Measurements from ENCODE around the gene NAALADL2. TPM values are rescaled to one million over a fixed set of nuclear protein-coding genes. Genes with fewer than 3 reads are reported as not detected.
A peak's percentile ranks its signal among the peaks of the same experiment; 100 is the strongest.

Gene NAALADL2
- total and polyA plus RNA-seq, 2 of the 8 experiments (the other 6 are each of a cell fraction or from before 2014, with no cell fraction given): 0.12 to 0.22 TPM

- H4K8ac ChIP-seq (ENCODE audit: extremely low read depth, insufficient read depth, low read length): no peak overlapping the region
- no peak overlapping the region for H2BK15ac ChIP-seq (ENCODE audit: low read length)
- H3K79me2 ChIP-seq (ENCODE audit: control insufficient read depth in 1 of 2, insufficient read depth in 2 of 2, low read length in 2 of 2): no peaks in the 10 kb centered on the region
- H3K27ac ChIP-seq (ENCODE audit: low read depth, low read length): no peak overlapping the region
- H3K23ac ChIP-seq (ENCODE audit: insufficient read length): no peak overlapping the region
- FAIRE-seq (no peak), DNase-seq (ENCODE audit: low read depth in 1 of 2, low spot score in 2 of 2) (no peak)
- no peaks in the 10 kb centered on the region for H3K36me3 ChIP-seq (ENCODE audit: control insufficient read depth in 2 of 4, insufficient read depth in 4 of 4, low read length in 3 of 4)
- no peak overlapping the region for H2BK12ac ChIP-seq (ENCODE audit: low read depth, low read length)
- H4K5ac ChIP-seq (ENCODE audit: insufficient read length, low read depth, low read length): no peak overlapping the region
- H2AFZ ChIP-seq (ENCODE audit: low read length): peak overlapping the region; percentile 95
- peaks cover 13 to 14% of the 10 kb centered on the region in 2 experiments; a peak in 2 of 4 replicates for H3K9me3 ChIP-seq (ENCODE audit: insufficient read depth in 2 of 2, low read depth in 1 of 2, low read length in 1 of 2)
- H3K9ac ChIP-seq (replicated peaks in 1 of 4; ENCODE audit: extremely low read depth in 1 of 4, low read depth in 3 of 4, low read length in 3 of 4): no peak overlapping the region
- no peak overlapping the region for H2BK20ac ChIP-seq (ENCODE audit: low read length)
- no peak overlapping the region for H2AK5ac ChIP-seq (ENCODE audit: low read depth, low read length)
- no peaks in the 10 kb centered on the region for H3K79me1 ChIP-seq (ENCODE audit: low read depth, low read length)
- H3K27me3 ChIP-seq (replicated peaks in 1 of 4; ENCODE audit: control insufficient read depth in 3 of 4, extremely low read depth in 1 of 4, insufficient read depth in 3 of 4, low read length in 3 of 4): no peaks in the 10 kb centered on the region
- no peaks in the 10 kb centered on the region for H3K4me1 ChIP-seq (replicated peaks in 1 of 4; ENCODE audit: control insufficient read depth in 3 of 4, insufficient read depth in 4 of 4, low read length in 3 of 4)
- no peaks in the 10 kb centered on the region for H3K23me2 ChIP-seq (ENCODE audit: low read depth, low read length)
- 90% methylated on average over 3 of the region's 3 CpGs; no CpG with 5 or more reads in 1 of the 2 experiments for WGBS, 2 experiments (ENCODE audit: extremely low coverage in 1 of 2, insufficient coverage in 1 of 2, insufficient read length in 1 of 2, insufficient replicate concordance in 2 of 2, low coverage in 1 of 2, low lambda C conversion rate in 2 of 2, missing lambda C conversion rate in 1 of 2)
- CTCF ChIA-PET (ENCODE audit: partially characterized antibody): no interaction called here
- H3K56ac ChIP-seq (replicated peaks; ENCODE audit: insufficient read length, low read depth, low read length): no peak overlapping the region
- no peak overlapping the region for H3K14ac ChIP-seq (ENCODE audit: insufficient read length)
- no peak overlapping the region for H2BK5ac ChIP-seq (ENCODE audit: low read depth, low read length)
- no peak overlapping the region for H3K4me2 ChIP-seq (ENCODE audit: insufficient read depth in 1 of 2, low read depth in 2 of 2, low read length in 2 of 2)
- H2BK120ac ChIP-seq (replicated peaks; ENCODE audit: low read depth, low read length): no peak overlapping the region
- H4K20me1 ChIP-seq (replicated peaks in 1 of 2; ENCODE audit: control insufficient read depth in 1 of 2, insufficient read depth in 2 of 2, low read length in 2 of 2): no peaks in the 10 kb centered on the region
- no peak overlapping the region for H3K18ac ChIP-seq (ENCODE audit: extremely low read depth, low read length)
- no peak overlapping the region for H3K4ac ChIP-seq (replicated peaks; ENCODE audit: insufficient read length, low read depth, low read length)
- no peak overlapping the region for H3K4me3 ChIP-seq (ENCODE audit: extremely low read depth in 1 of 4, insufficient read depth in 2 of 4, low read depth in 3 of 4, low read length in 4 of 4)
- H4K91ac ChIP-seq (replicated peaks; ENCODE audit: insufficient read length, low read length): no peak overlapping the region
- POLR2A ChIA-PET (ENCODE audit: partially characterized antibody): no interaction called here
- TF ChIP-seq, protein P1, sequence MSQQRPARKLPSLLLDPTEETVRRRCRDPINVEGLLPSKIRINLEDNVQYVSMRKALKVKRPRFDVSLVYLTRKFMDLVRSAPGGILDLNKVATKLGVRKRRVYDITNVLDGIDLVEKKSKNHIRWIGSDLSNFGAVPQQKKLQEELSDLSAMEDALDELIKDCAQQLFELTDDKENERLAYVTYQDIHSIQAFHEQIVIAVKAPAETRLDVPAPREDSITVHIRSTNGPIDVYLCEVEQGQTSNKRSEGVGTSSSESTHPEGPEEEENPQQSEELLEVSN (IDR thresholded peaks at IDR 0.05): no peak
- no peak for TF ChIP-seq RBBP5 (IDR thresholded peaks at IDR 0.05; ENCODE audit: borderline replicate concordance, low read depth, low read length)
- no peak for TF ChIP-seq FOSL1 (IDR thresholded peaks at IDR 0.05; ENCODE audit: insufficient read depth, low read depth, low read length)
- no peak for TF ChIP-seq CHD2 (IDR thresholded peaks at IDR 0.05; ENCODE audit: low read length)
- no peak for TF ChIP-seq SP1 (IDR thresholded peaks at IDR 0.05; ENCODE audit: low read depth, low read length)
- TF ChIP-seq SAP30 (IDR thresholded peaks at IDR 0.05; ENCODE audit: insufficient read depth, insufficient replicate concordance, low read length): no peak
- no peak for TF ChIP-seq TAF1 (IDR thresholded peaks at IDR 0.05; ENCODE audit: low read depth, low read length)
- no peak for TF ChIP-seq POLR2A (IDR thresholded peaks at IDR 0.05; ENCODE audit: control extremely low read depth in 1 of 2, low read depth in 2 of 2, low read length in 2 of 2)
- no peak for TF ChIP-seq CREB1 (IDR thresholded peaks at IDR 0.05)
- TF ChIP-seq NANOG (IDR thresholded peaks at IDR 0.05; ENCODE audit: insufficient read depth, low read depth, low read length, poor library complexity, severe bottlenecking): no peak
- no peak for TF ChIP-seq BRCA1 (IDR thresholded peaks at IDR 0.05; ENCODE audit: low read depth, low read length)
- TF ChIP-seq KDM5A (IDR thresholded peaks at IDR 0.05; ENCODE audit: low read length): no peak
- TF ChIP-seq ASH2L (IDR thresholded peaks at IDR 0.05; ENCODE audit: low read length): no peak
- TF ChIP-seq CBX5 (IDR thresholded peaks at IDR 0.05; ENCODE audit: low read depth, low read length): no peak
- TF ChIP-seq CEBPB (IDR thresholded peaks at IDR 0.05; ENCODE audit: low read depth, low read length): no peak
- no peak for TF ChIP-seq POLR2AphosphoS5 (IDR thresholded peaks at IDR 0.05; ENCODE audit: low read depth, low read length)
Observed at GRCh38 chr3:175731543-175731942, 872.4 kb downstream of the NAALADL2 start.
